NCI-H345 treated with DMSO at 0.1 percent for 48 hours (cell line): ENCODE results near the gene IGHMBP2.

Experiments
- DNase-seq: peaks from one replicate; lab custom pipeline; 2025; ENCODE audit not compliant: unreplicated experiment; lab: John Stamatoyannopoulos, UW

The IGHMBP2 gene

DNA sequence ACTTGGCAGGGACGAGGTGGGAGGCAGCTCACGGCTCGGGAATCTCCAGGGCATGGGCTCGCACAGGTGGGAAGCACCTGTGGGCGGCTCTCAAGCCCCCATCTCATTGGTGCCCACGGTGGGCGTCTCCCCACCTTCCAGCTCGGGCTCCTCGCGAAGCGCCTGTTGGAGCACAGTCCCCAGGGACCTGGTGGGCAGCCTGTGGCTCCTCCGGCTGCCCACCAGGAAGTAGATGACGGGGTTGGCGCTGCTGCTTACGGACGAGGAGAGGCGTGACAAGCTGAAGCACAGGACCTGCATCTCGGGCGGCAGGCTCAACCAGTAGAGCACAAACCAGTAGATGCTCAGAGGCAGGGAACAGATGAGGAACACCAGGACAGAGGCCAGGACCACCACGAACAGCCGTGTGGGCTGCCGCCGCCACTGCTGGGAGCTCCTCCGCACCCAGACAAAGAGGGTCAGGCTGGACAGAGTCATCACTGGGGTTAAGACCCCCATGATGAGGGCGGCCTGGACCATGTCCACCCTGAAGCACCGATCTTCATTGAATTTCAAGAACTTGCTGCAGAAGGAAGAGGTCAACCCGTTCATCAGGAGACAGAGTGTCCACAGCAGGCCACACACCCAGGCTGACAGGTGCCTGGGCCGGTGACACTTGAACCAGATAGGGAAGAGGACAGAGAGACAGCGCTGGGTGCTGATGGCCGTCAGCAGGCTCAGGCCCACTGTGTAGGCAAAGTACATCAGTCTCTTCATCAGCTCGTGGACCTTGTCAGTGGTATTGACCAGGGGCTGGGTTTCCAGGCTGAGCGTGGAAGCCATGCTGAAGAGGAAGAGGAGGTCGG, 76.5 kb downstream of the IGHMBP2 start:
- no peak for DNase-seq

DNA sequence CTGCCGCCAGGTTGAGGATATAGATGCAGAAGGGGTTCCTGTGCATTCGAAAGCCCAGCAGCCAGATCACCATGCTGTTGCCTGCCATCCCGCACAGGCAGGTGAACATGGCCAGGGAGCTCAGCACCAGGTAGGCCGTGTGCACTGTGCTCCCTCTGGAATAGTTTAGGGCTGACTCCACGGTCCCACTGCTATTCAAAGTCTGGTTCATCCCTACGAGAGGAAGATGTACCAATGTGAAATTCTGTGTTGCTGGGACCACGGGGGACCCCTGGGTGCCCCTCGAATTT, 77.0 kb downstream of the IGHMBP2 start, which contains the start of gene MRGPRD:
TSS of gene MRGPRD (minus strand) at position 211 of the 290 bp plus-strand sequence. CDS start at position 211, 0 bp downstream.
- no peak for DNase-seq

DNA sequence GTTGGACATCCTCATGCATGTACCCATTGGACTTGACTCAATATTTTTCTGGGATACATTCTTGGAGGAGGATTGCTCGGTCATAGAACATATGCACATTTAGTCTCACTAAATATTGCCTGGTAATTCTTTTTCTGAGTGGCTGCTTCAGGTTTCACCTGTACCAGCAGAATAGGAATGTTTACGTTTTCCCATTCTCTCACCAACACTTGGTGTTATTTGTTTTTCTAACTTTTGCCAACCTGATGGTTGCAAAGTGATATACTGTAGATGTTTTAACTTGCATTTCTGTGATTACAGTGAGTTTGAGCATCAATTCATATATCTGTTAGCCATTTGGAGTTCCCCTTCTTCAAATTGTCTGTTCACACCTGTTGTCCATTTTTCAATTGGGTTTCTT, 78.4 kb downstream of the IGHMBP2 start:
- DNase-seq: no peak

DNA sequence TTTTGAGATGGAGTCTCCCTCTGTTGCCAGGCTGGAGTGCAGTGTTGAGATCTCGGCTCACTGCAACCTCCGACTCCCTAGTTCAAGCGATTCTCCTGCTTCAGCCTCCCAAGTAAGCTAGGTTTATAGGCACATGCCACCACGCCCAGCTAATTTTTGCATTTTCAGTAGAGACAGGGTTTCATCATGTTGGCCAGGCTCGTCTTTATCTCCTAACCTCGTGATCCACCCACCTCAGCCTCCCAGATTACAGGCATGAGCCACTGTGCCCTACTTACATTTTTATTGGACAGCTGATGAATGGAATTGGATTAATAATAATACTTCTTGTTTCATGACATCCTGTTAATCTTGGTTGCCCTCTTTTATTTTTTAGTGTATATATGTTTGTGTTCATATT, 80.1 kb downstream of the IGHMBP2 start:
- no peak for DNase-seq

DNA sequence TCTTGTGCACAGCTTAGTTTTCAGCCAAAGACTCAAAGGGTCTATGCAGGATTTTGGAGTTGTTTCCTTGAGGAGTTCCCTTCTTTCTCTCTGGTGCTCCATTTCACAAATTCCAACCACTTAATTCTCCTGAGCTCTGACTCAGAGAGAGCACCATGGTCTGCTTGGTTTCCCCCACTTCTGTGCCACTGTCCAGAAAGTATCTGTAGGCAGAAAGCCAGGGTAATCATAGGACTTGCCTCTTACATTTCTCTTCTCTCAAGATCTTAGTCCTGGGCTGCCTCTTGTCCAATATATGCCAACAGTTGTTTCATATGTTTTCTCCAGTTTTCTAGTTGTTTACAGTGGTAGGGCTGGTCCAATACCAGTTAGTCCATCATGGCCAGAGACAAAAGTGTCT, 83.5 kb downstream of the IGHMBP2 start:
- DNase-seq: no peak

DNA sequence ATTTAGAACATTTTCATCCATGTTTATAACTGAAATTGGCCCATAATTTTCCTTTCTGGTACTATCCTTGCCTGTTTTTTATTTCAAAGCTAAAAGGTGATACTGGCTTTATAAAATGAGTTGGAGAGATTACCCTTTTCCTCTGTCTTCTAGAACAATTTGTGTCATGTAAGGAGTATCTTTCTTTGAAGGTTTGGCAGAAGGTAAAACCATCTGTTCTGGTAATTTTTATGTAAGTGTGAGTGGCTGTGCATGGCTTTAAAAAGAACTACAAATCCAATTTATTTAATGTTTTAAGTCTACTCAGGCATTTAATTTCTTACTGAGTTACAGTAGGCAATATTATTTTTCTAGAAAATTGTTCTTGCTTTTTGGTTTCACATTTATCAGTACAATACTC, 84.8 kb downstream of the IGHMBP2 start:
- no peak for DNase-seq
